SHP77 treated with DMSO at 0.1 percent for 48 hours (cell line): ENCODE measurements around the gene SAMD13.
A peak's percentile ranks its signal among the peaks of the same experiment; 100 is the strongest.

ENCODE experiments used
- DNase-seq: peaks from one replicate; lab custom pipeline; 2025; lab: John Stamatoyannopoulos, UW

SAMD13 gene

GRCh38 chr1:84373436-84374141 lies 72.1 kb downstream of the SAMD13 start:
- no peak for DNase-seq

DNA sequence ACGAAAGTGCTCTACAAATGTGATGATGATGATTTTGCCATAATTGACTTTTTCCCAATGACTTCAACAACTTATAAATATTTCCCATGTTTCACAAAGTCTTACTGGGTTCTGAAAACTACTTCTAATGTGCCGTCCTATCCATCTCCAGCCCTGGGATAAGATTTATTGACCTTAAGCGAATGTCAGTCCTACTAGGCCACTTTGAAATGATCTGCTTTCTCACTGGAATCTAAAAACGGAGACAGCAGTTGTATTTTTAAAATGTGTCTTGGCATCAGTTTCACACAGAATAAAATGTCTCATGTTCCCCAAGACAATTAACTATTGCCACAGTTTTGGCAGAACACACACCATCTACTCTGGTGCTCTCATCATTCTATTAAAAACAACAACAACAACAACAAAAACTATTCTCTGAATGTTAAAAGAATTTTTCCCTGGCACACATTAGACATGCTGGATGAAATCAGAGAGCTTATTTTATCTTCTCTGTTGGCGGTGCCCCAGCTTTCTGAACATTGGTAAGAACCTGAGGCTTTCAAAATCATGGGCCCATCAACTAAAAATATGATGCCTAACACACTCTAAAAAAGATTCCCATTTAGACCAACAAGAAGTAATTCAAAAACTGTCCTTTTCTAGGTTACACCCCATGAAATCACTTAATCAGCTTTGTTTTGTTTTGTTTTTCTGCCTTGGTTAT lies 73.6 kb downstream of the SAMD13 start:
- DNase-seq = no peak

DNA sequence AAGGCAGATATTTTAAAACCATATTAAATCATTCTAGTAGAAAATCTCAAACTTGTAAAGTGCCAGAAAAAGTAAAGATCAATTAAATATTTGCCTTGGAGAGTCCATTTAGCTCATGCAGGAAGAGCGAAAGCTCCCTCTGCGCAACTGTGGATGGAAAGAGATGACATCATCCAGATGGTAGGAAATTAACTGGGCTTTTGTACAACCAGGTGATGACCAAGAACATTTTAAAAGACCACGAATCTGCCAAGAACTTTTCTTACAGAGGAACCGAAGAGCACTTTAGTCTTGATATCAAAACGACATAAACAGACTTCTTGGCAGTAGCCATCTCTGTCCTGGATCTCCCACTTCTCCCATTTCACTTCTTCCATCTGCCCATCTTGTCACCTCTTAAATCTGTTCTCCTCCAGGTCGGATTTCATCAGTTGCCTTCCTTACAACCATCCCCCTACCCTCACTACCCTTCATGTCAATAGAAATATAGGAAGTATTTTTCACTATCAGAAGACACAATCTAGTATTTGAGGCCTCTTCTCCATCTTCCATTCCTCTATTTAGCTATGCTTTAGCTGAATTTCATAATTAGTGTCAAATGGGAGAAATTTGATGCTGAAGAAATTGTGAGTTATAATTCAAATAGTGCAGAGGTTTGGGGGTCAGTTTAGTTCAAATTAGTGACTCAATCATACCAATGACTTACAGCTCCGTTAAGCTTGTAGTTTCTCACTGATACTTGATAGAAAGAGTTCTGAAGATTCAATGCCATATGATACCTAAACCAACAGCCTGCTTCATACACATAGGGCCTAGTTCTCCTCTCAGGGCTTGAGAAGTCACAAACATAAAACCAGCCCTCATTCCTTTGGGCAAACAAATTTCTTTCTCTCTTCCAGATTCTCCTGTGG lies 74.7 kb downstream of the SAMD13 start:
- DNase-seq = no peak

DNA sequence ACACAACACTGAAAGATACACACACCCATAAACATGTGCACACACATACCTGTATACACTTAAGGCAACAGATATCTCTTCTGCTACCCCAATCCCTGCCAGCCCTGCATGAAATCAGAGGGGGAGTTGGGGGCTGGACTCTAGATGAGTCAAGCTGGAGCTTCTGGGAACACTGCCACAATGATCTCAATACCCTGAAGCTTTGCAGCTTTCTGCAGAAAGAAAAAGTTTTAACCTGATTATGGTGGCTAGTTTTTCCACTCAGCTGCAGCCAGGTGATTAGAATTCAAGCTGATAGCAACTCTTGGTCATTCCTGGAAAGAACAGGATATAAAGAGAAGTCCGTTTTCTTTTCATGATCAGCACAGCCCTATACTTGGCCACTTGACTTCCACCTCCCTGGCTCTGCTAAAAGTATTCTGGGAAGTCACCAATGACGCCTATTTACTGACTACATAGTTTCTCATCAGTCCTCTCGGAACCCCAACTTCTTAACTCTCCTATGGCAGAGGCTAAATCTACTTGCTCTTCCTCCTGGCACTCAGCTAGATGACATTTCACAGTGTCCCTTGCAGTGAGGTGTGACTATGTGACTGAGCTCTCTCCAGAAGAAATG lies 76.1 kb downstream of the SAMD13 start:
- DNase-seq = no peak

DNA sequence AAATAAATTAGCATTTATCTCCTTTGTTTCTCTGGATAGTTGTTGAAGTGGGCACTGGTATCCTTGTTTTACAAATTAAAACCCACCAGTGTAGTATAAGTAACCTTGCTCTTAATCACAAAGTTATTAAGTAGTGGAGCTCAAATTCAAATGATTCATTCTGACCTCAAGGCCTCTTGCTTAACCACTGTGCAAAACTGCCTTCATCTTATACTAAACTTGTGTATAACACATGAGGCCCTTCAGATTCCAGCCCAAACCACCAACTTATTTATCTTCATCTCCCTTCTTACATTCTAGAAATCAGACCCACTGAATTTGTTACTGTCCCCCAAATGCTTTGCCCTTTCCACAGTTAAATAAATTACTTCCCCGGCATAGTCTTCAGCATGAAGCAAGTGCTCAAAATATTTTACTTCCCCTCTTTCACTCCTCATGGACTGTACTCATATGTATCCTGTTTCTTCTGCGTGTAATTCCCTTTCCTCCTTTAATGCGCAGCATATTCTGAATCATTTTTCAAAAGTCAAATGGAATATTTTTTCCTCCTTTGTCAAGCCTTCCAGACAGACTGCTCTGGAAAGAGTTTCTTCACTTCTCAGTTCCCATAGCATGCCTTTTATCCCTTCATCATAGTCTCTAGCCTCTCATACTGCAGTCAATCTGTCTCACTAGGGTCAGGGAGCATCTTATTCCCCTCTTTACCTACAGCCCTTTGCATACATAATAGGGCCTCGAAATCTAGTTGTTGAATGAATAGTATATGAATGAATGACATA lies 77.8 kb downstream of the SAMD13 start:
- no peak for DNase-seq

DNA sequence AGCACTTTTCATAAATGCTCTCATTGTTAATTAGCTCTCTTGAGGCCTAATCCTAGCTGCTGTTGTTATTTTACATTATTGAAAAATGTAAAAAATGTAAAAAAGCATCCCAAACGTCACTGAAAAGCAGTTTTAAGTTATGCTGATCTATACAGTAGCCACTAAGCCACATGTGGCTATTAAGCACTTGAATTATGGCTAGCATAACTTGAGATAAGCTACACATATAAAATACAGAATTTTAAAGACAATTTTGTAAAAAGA lies 78.3 kb downstream of the SAMD13 start:
- no peak for DNase-seq

DNA sequence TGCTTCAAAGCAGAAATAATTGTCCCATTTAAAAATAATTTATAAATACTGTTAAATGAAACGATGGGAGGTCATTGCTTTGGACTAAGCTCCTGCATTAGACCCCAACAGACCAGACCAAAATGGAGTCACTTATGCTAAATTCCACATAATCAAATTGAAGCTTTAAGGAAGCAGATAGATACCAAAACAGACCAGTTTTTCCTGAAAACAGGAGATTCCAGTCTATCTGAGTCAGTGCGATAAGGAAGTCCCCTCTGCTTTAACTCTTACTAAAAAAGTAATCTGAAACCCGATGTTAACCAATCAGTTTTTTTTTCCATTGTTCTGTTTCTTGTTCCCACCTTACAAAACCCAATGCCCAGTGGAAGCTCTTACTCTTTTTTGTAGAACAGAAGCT lies 80.6 kb downstream of the SAMD13 start:
- no peak for DNase-seq

GRCh38 chr1:84385347-84385746 lies 83.8 kb downstream of the SAMD13 start:
- DNase-seq = no peak

- DNase-seq = peak; percentile 7
Measured at GRCh38 chr1:84386716-84387479, 85.4 kb downstream of the SAMD13 start.

DNA sequence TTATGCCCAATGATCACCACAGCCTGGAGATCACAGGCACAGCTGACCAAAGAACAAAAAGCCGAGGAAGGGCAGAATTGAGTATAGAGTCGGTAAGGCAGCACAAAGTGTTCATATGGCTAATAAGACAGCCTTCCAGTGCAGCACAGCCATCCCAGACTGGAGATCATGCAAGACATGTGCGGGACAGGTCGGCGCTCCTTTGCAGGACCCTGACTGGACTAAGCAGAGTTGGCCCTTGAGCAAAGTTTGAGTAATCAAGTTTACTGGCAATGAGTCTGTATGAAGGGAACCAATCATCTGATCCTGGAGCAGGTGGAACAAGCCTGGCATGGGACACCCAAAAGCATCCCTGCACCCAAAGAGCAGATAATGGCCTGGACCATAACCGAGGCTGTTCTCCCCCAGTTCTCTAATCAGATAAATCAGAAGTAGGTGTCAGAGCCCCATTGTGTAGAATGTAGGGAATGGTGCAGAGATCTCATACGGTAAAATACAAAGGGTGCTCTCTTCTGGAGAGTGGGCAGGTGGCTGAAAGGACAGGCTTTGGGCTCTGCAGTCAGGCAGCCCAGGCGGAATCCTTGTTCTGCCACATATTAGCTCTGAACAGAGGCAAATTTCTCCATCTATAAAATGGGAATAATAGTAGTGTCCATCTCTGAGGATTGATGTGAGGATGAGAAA lies 86.1 kb downstream of the SAMD13 start:
- peak; percentile 18 for DNase-seq

DNA sequence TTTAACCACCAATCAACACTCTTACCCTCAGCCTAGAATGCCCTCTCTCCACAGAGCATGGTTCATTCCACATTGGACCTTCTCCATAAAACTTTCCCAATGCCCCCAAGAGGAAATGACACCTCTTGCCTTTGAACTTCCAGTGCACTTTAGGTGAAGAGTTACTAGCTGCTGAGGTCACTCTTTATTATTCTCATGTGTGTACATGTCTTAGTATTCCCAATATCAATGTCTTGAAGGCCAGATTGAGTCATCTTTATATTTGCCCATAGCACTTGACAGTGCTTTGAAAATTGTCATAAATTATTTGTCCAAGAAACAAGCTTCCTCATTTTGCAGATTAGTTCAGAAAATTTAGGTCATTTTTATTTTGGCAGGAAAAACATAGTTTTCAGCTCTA lies 88.7 kb downstream of the SAMD13 start:
- no peak for DNase-seq

GRCh38 chr1:84398175-84399155 lies 97.0 kb downstream of the SAMD13 start, which contains the start of gene DNASE2B:
DNASE2B (plus strand) TSS chr1:84398484; CDS start chr1:84398565, 81 bp downstream.
- no peak for DNase-seq
